ENCODE data around the gene KIAA0408. TPM values are rescaled to one million over a fixed set of nuclear protein-coding genes. Genes with fewer than 3 reads are reported as not detected.

KIAA0408 gene
- total RNA-seq, 2 experiments from 2014 or later, result 0.44 to 0.46 TPM

DNA sequence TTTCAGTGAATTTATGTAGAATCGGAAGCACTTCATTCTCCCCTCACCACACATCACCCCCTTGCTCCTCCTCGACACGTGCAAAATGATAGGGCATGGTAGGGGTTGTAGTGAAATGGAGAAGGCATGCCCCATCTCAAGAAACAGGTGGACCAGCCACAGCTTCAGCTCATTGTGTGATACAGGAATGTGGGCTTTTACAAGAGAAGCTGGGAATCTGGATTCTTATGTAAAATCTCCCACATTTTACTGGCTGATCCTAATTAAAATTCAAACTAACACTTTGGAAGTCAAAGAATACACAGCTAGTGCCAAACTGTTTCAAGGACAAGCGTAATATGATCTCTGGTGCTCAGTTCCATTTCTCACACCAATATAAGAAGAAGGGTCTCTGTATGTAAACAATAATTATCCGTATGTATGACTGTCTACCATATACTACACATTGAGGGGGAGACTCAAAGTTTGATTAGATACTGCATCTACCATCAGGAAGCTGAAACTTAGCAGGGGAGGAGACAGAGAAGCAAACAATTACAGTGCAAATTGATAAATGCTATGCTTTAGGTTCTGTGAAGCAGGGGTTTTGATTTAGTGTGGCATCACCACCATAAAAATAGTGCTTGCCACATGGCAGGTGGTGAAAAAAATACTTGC lies 24.3 kb upstream of the KIAA0408 start:
- Histone ChIP-seq H3K79me2 (ENCODE audit: insufficient read depth, low read depth, low read length) (no peaks in the 10 kb centered on the region), H3K9me3 (ENCODE audit: low read length) (no peaks in the 10 kb centered on the region), H3K4me3 (ENCODE audit: low read depth, low read length, poor library complexity, severe bottlenecking) (no peak overlapping the region), H3K4me1 (ENCODE audit: insufficient read depth, low read length, poor library complexity, severe bottlenecking) (no peaks in the 10 kb centered on the region), H2AFZ (ENCODE audit: low read length) (no peak overlapping the region), H3K9me2 (ENCODE audit: insufficient read depth, low read length) (no peaks in the 10 kb centered on the region), H3K36me3 (ENCODE audit: insufficient read depth, low read length) (no peaks in the 10 kb centered on the region), H3K4me2 (ENCODE audit: low read length) (no peak overlapping the region), H4K20me1 (ENCODE audit: insufficient read depth, low read length) (no peaks in the 10 kb centered on the region), H3K27ac (ENCODE audit: low read depth, low read length, poor library complexity, severe bottlenecking) (no peak overlapping the region)
- BruUV-seq (replicated peaks), result no TSS peak
- TF ChIP-seq EZH2phosphoT487 (IDR thresholded peaks at IDR 0.05; ENCODE audit: borderline replicate concordance, low read depth, low read length), result no peak
- intact Hi-C loops (cut with micrococcal nuclease; ENCODE audit: unreplicated experiment), result no loop called here
- no peak for DNase-seq (ENCODE audit: low spot score)
- POLR2A ChIA-PET, result interaction anchor here (0.5 kb wide), 1 partner anchor 246 kb away, joined by 3 read pairs; no protein-coding TSS in a partner anchor
- CTCF ChIA-PET (ENCODE audit: unreplicated experiment), result no interaction called here

DNA sequence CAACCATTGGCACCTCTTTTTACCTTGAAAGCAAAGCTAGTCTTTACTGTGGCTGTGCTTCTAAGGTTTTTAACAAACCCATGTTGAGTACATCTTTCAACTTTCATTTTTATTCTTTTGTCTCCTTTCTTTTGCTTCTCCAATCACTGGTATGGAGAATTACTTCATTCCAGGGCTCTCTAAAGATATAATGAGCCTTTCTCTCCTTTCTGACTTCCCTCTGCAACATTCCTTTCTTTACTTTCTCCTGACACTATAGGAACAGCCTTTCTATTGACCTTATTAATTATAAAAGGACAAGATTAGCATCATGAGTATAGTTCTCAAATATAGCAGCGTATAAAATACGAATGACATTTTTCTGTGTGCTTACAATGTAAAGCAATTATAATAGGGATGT lies 23.1 kb upstream of the KIAA0408 start:
- no peak overlapping the region for H3K27ac ChIP-seq (ENCODE audit: low read depth, low read length, poor library complexity, severe bottlenecking)
- DNase-seq (ENCODE audit: low spot score), result no peak
- H3K4me3 ChIP-seq (ENCODE audit: low read depth, low read length, poor library complexity, severe bottlenecking), result no peak overlapping the region
- H3K9me2 ChIP-seq (ENCODE audit: insufficient read depth, low read length), result no peaks in the 10 kb centered on the region
- ChIA-PET POLR2A (no interaction called here), CTCF (ENCODE audit: unreplicated experiment) (no interaction called here)
- TF ChIP-seq EZH2phosphoT487 (IDR thresholded peaks at IDR 0.05; ENCODE audit: borderline replicate concordance, low read depth, low read length), result no peak
- TF ChIP-seq, protein P1, sequence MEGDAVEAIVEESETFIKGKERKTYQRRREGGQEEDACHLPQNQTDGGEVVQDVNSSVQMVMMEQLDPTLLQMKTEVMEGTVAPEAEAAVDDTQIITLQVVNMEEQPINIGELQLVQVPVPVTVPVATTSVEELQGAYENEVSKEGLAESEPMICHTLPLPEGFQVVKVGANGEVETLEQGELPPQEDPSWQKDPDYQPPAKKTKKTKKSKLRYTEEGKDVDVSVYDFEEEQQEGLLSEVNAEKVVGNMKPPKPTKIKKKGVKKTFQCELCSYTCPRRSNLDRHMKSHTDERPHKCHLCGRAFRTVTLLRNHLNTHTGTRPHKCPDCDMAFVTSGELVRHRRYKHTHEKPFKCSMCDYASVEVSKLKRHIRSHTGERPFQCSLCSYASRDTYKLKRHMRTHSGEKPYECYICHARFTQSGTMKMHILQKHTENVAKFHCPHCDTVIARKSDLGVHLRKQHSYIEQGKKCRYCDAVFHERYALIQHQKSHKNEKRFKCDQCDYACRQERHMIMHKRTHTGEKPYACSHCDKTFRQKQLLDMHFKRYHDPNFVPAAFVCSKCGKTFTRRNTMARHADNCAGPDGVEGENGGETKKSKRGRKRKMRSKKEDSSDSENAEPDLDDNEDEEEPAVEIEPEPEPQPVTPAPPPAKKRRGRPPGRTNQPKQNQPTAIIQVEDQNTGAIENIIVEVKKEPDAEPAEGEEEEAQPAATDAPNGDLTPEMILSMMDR (conservative IDR thresholded peaks at IDR 0.05; ENCODE audit: low read length), result no peak
- H3K4me1 ChIP-seq (ENCODE audit: insufficient read depth, low read length, poor library complexity, severe bottlenecking), result no peaks in the 10 kb centered on the region
- no peaks in the 10 kb centered on the region for H3K9me3 ChIP-seq (ENCODE audit: low read length)
- no peak overlapping the region for H3K4me2 ChIP-seq (ENCODE audit: low read length)
- H3K36me3 ChIP-seq (ENCODE audit: insufficient read depth, low read length), result no peaks in the 10 kb centered on the region
- intact Hi-C loops (cut with micrococcal nuclease; ENCODE audit: unreplicated experiment), result no loop called here
- BruUV-seq (replicated peaks), result no TSS peak
- H3K79me2 ChIP-seq (ENCODE audit: insufficient read depth, low read depth, low read length), result no peaks in the 10 kb centered on the region
- H2AFZ ChIP-seq (ENCODE audit: low read length), result no peak overlapping the region
- H4K20me1 ChIP-seq (ENCODE audit: insufficient read depth, low read length), result no peaks in the 10 kb centered on the region

DNA sequence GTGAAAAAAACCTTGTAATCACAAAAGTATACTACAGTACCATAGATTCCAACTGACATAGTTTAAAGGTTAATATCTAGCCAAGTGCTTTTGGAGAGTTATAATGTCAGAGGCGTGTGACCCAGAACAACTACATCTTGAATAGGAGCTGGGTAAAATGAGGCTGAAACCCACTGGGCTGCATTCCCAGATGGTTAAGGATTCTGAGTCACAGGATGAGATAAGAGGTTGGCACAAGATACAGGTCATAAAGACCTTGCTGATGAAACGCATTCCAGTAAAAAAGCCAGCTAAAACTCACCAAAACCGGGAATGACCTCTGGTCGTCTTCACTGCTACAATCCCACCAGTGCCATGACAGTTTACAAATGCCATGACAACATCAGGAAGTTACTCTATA lies 22.4 kb upstream of the KIAA0408 start:
- no peaks in the 10 kb centered on the region for H3K79me2 ChIP-seq (ENCODE audit: insufficient read depth, low read depth, low read length)
- no peaks in the 10 kb centered on the region for H3K4me1 ChIP-seq (ENCODE audit: insufficient read depth, low read length, poor library complexity, severe bottlenecking)
- no peaks in the 10 kb centered on the region for H3K9me2 ChIP-seq (ENCODE audit: insufficient read depth, low read length)
- TF ChIP-seq, protein P1 (conservative IDR thresholded peaks at IDR 0.05; ENCODE audit: low read length), result no peak
- no peak for TF ChIP-seq EZH2phosphoT487 (IDR thresholded peaks at IDR 0.05; ENCODE audit: borderline replicate concordance, low read depth, low read length)
- no peak overlapping the region for H3K4me2 ChIP-seq (ENCODE audit: low read length)
- BruUV-seq (replicated peaks), result no TSS peak
- no peak overlapping the region for H2AFZ ChIP-seq (ENCODE audit: low read length)
- intact Hi-C loops (cut with micrococcal nuclease; ENCODE audit: unreplicated experiment), result no loop called here
- H3K9me3 ChIP-seq (ENCODE audit: low read length), result no peaks in the 10 kb centered on the region
- H3K4me3 ChIP-seq (ENCODE audit: low read depth, low read length, poor library complexity, severe bottlenecking), result no peak overlapping the region
- H3K36me3 ChIP-seq (ENCODE audit: insufficient read depth, low read length), result no peaks in the 10 kb centered on the region
- no peak for DNase-seq (ENCODE audit: low spot score)
- POLR2A ChIA-PET, result no interaction called here
- CTCF ChIA-PET (ENCODE audit: unreplicated experiment), result no interaction called here
- no peaks in the 10 kb centered on the region for H4K20me1 ChIP-seq (ENCODE audit: insufficient read depth, low read length)
- no peak overlapping the region for H3K27ac ChIP-seq (ENCODE audit: low read depth, low read length, poor library complexity, severe bottlenecking)

Measured in OCI-LY7 (cell line).